Stimulated activated naive CD8-positive, alpha-beta T cell treated with anti-CD3 and anti-CD28 coated beads, Interleukin-15, amount 100 ng/mL, for 72 hours (primary cell): ENCODE measurements around the gene TUBB2B.
"Not testable (repeated sequence)": the region's sequence is repeated elsewhere in the genome, so short reads cannot be mapped to it uniquely, and the experiment has no call there.

Source experiments
- ATAC-seq: fragments of 150-1000 bp; cut with Tn5 transposase; 2 replicates; pipeline ENCODE4 v1.10.0; 2021; ENCODE audit warnings: mild to moderate bottlenecking, moderate library complexity
- DNase-seq, 2 donors: peaks; one replicate each; pipeline ENCODE4 v3.0.0; 2021 to 2022
- H3K27ac Mint-ChIP-seq, 2 donors: one replicate each; pipeline ENCODE4 v1.8.0; 2022; ENCODE audit warnings: mild to moderate bottlenecking in 2 of 2, mixed read lengths in 2 of 2, moderate library complexity in 2 of 2
- H3K27me3 Mint-ChIP-seq: one replicate; pipeline ENCODE4 v1.8.0; 2022; ENCODE audit warnings: mixed read lengths
- H3K4me1 Mint-ChIP-seq: one replicate; pipeline ENCODE4 v1.8.0; 2022; ENCODE audit warnings: mild to moderate bottlenecking, mixed read lengths
- H3K4me3 Mint-ChIP-seq, 2 donors: one replicate each; pipeline ENCODE4 v1.8.0; 2022; ENCODE audit warnings: mild to moderate bottlenecking in 2 of 2, mixed read lengths in 2 of 2, moderate library complexity in 1 of 2
- H3K9me3 Mint-ChIP-seq, 2 donors: one replicate each; pipeline ENCODE4 v1.8.0; 2022; ENCODE audit warnings: mixed read lengths in 2 of 2

The TUBB2B gene

DNA sequence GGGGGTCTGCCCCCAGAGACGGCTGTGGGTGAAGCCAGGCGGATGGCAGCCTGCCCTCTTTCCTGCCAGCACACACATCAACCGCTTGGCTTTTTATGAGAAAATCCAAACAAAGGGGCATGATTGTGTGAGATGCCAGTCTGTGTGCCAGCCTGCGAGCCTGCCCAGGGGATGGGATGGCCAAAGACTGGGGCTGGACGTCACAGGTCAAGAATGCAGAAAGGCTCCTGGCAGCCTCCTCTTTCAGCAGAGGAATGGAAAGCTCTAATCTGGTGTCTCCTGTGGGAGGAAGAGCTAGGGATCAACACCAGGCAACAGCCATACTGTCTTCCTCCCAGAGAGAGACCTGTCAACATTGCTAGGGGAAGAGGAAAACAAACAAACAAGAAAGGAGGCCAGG is 15.8 kb downstream of the TUBB2B start:
- DNase-seq (no peak), ATAC-seq (no peak)
- H3K27ac Mint-ChIP-seq = no peak overlapping the region
- H3K4me1 Mint-ChIP-seq = peaks cover 38% of the 10 kb centered on the region
- peaks cover 60% of the 10 kb centered on the region for H3K27me3 Mint-ChIP-seq
- H3K4me3 Mint-ChIP-seq = no peak overlapping the region
- no peaks in the 10 kb centered on the region for H3K9me3 Mint-ChIP-seq

DNA sequence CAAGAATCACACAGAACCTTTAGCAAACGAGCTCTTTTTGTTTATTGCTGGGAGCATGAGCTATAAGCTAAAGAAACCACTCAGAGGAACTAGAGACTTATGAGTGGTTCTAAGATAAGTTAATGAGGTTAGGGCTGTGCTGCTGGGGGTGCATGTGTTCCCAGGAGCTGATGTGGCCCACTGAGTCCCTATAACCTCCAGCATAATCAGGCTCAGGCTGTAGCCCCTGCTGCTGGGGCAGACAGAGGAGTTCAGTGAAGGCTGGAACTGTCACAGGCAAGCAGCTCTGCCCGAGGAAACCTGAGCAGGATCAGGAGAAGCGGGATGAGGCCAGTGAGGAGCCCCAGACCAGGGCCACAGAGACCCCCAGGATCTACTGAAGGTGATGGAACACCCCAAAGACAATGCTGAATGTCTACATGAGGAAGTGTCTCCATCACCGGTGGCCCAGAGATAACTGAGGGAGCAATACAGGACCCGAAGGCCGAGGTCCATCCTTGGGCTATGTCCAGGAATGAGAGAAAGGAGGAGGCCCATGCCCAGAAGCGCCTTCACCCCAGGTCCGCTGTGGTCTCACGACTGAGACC is 17.3 kb downstream of the TUBB2B start:
- Mint-ChIP-seq H3K9me3 (no peaks in the 10 kb centered on the region), H3K4me3 (peak overlapping the region in 1 of 2 donors; percentile 35), H3K27ac (peak overlapping the region; percentile 72 to 96), H3K4me1 (peaks cover 44% of the 10 kb centered on the region), H3K27me3 (peaks cover 58% of the 10 kb centered on the region)
- ATAC-seq (peak; percentile 51), DNase-seq (no peak)

- H3K4me3 Mint-ChIP-seq = peak overlapping the region; percentile 46 to 66
- peak overlapping the region; percentile 43 to 96 for H3K27ac Mint-ChIP-seq
- peaks cover 6% of the 10 kb centered on the region in 2 donors for H3K9me3 Mint-ChIP-seq
- ATAC-seq (peak; percentile 94), DNase-seq (peak; percentile 55 to 79)
- H3K27me3 Mint-ChIP-seq = peaks cover 62% of the 10 kb centered on the region
- H3K4me1 Mint-ChIP-seq = peaks cover 44% of the 10 kb centered on the region
Measured at GRCh38 chr6:3209114-3210023, 18.1 kb downstream of the TUBB2B start.

DNA sequence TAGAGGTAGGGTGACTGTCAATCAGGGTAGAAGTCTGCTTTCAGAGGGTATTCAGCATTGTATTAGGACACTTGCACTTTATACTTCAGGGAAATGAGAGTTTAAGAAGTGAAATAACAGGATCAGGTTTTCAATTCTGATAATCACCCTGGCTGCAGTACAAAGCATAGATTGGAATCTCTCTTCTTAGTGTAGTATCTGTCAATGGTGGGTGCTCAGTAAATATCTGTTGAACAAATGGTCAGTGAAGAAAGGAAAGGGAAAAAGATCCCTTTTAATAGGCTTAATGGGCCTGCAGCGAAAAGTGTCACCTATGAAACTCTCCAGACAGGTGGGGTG is 18.7 kb downstream of the TUBB2B start:
- Mint-ChIP-seq H3K27me3 (peaks cover 67% of the 10 kb centered on the region), H3K4me1 (peaks cover 44% of the 10 kb centered on the region), H3K27ac (peak overlapping the region in 1 of 2 donors; percentile 19), H3K9me3 (peaks cover 7 to 9% of the 10 kb centered on the region in 2 donors), H3K4me3 (peak overlapping the region; percentile 46 to 66)
- ATAC-seq (no peak), DNase-seq (no peak)

GRCh38 chr6:3208098-3208774 is 19.2 kb downstream of the TUBB2B start:
- Mint-ChIP-seq H3K9me3 (peaks cover 7 to 9% of the 10 kb centered on the region in 2 donors), H3K4me1 (peaks cover 44% of the 10 kb centered on the region), H3K27ac (peak overlapping the region in 1 of 2 donors; percentile 19), H3K27me3 (peaks cover 72% of the 10 kb centered on the region), H3K4me3 (peak overlapping the region; percentile 46 to 66)
- no peak for ATAC-seq
- DNase-seq = no peak

GRCh38 chr6:3206339-3207015 is 21.0 kb downstream of the TUBB2B start:
- ATAC-seq (no peak), DNase-seq (no peak)
- Mint-ChIP-seq H3K4me1 (peaks cover 33% of the 10 kb centered on the region), H3K27ac (no peak overlapping the region), H3K27me3 (peaks cover 64% of the 10 kb centered on the region), H3K4me3 (no peak overlapping the region), H3K9me3 (peaks cover 7 to 9% of the 10 kb centered on the region in 2 donors)

DNA sequence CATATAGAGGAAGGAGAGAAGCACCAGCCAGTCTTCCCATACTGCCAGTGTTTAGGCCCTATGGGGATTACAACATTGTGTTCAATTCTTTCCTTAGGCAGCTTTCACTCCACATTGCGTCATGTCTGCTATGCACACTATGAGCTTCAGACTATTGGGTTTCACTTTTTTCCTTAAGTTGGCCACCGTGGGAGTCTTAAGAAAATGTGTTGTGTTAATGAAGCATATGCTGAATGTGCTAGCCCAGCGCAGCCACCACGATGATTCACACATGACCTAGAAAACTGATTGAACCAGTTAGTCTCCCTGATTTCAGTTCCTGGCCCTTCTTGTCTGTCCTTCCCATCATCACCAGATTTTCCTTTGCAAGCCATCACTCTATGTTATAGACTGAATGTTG is 21.5 kb downstream of the TUBB2B start:
- Mint-ChIP-seq H3K9me3 (peaks cover 7 to 9% of the 10 kb centered on the region in 2 donors), H3K4me3 (no peak overlapping the region), H3K4me1 (peaks cover 33% of the 10 kb centered on the region), H3K27ac (no peak overlapping the region), H3K27me3 (peaks cover 59% of the 10 kb centered on the region)
- no peak for DNase-seq
- ATAC-seq = no peak

GRCh38 chr6:3204921-3205320 is 22.5 kb downstream of the TUBB2B start:
- no peak for DNase-seq
- H3K27me3 Mint-ChIP-seq = peaks cover 58% of the 10 kb centered on the region
- peaks cover 27% of the 10 kb centered on the region for H3K4me1 Mint-ChIP-seq
- H3K4me3 Mint-ChIP-seq = no peak overlapping the region
- H3K9me3 Mint-ChIP-seq = peaks cover 7 to 16% of the 10 kb centered on the region in 2 donors
- H3K27ac Mint-ChIP-seq = no peak overlapping the region
- no peak for ATAC-seq

- Mint-ChIP-seq H3K27ac (no peak overlapping the region), H3K27me3 (peaks cover 54% of the 10 kb centered on the region), H3K4me1 (peaks cover 9% of the 10 kb centered on the region), H3K9me3 (peaks cover 7 to 16% of the 10 kb centered on the region in 2 donors), H3K4me3 (no peak overlapping the region)
- ATAC-seq (no peak), DNase-seq (no peak)
Measured at GRCh38 chr6:3202999-3203696, 24.3 kb downstream of the TUBB2B start.

DNA sequence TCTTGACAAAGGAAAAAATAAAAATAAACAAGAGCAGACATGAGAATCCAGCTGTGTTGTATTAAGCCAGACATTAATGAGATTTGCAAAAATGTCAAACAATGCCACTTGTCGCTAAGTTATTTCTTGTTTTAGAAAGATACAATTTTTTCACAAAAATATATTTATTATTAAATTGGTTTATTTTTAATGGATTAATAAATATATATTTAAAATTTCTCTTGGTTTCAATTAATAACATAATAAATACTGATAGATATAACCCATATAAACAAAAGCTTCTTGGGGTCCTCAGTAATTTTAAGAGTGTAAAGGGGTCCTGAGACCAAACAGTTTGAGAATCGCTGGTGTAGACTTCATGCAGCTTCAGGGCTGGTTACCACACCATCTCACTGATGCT is 26.1 kb downstream of the TUBB2B start:
- DNase-seq (no peak), ATAC-seq (no peak)
- Mint-ChIP-seq H3K4me1 (peaks cover 5% of the 10 kb centered on the region), H3K27ac (no peak overlapping the region), H3K9me3 (peaks cover 7 to 16% of the 10 kb centered on the region in 2 donors), H3K27me3 (peaks cover 37% of the 10 kb centered on the region), H3K4me3 (no peak overlapping the region)

- H3K27me3 Mint-ChIP-seq = peaks cover 30% of the 10 kb centered on the region
- H3K4me1 Mint-ChIP-seq = no peaks in the 10 kb centered on the region
- H3K9me3 Mint-ChIP-seq = peaks cover 7 to 16% of the 10 kb centered on the region in 2 donors
- no peak for DNase-seq
- no peak for ATAC-seq
- H3K27ac Mint-ChIP-seq = no peak overlapping the region
- H3K4me3 Mint-ChIP-seq = no peak overlapping the region
Measured at GRCh38 chr6:3200682-3201081, 26.8 kb downstream of the TUBB2B start.

- Mint-ChIP-seq H3K9me3 (peaks cover under 1 to 10% of the 10 kb centered on the region in 2 donors), H3K27ac (no peak overlapping the region), H3K4me3 (no peak overlapping the region), H3K4me1 (no peaks in the 10 kb centered on the region), H3K27me3 (peaks cover 26% of the 10 kb centered on the region)
- no peak for DNase-seq
- no peak for ATAC-seq
Measured at GRCh38 chr6:3199382-3199781, 28.1 kb downstream of the TUBB2B start.

GRCh38 chr6:3197734-3198133 is 29.7 kb downstream of the TUBB2B start:
- not testable (repeated sequence) for H3K4me1 Mint-ChIP-seq, H3K27ac Mint-ChIP-seq, H3K4me3 Mint-ChIP-seq, H3K9me3 Mint-ChIP-seq, DNase-seq, ATAC-seq
- peaks cover 11% of the 10 kb centered on the region for H3K27me3 Mint-ChIP-seq

DNA sequence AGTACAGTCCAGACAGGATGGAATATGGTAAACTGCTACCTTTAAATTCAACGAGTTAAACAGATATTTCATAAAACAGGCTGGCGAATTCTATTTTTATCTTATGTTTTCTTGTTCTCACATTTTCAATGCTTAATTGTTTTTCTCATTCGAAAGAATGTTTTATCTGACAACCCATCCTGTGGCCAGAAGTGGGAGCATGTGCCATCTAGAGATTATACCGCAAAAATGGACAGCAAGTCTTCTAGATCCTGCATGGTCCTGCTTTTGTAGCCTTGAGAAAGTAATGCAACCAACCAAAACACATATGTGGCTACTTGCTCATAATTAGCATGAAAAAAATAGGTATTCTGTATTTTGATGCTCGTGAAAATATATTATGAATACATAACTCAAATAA is 30.7 kb downstream of the TUBB2B start:
- DNase-seq (no peak), ATAC-seq (no peak)
- Mint-ChIP-seq H3K27me3 (peaks cover 8% of the 10 kb centered on the region), H3K4me3 (no peak overlapping the region), H3K27ac (no peak overlapping the region), H3K4me1 (no peaks in the 10 kb centered on the region), H3K9me3 (peaks cover 0 to 6% of the 10 kb centered on the region in 2 donors)
